ENCODE data around the gene RHBDL2. TPM values are rescaled to one million over a fixed set of nuclear protein-coding genes. Genes with fewer than 3 reads are reported as not detected.

The RHBDL2 gene
- total and polyA plus RNA-seq, 9 of the 15 experiments (the other 6 are each of a cell fraction or from before 2014, with no cell fraction given): not detected

DNA sequence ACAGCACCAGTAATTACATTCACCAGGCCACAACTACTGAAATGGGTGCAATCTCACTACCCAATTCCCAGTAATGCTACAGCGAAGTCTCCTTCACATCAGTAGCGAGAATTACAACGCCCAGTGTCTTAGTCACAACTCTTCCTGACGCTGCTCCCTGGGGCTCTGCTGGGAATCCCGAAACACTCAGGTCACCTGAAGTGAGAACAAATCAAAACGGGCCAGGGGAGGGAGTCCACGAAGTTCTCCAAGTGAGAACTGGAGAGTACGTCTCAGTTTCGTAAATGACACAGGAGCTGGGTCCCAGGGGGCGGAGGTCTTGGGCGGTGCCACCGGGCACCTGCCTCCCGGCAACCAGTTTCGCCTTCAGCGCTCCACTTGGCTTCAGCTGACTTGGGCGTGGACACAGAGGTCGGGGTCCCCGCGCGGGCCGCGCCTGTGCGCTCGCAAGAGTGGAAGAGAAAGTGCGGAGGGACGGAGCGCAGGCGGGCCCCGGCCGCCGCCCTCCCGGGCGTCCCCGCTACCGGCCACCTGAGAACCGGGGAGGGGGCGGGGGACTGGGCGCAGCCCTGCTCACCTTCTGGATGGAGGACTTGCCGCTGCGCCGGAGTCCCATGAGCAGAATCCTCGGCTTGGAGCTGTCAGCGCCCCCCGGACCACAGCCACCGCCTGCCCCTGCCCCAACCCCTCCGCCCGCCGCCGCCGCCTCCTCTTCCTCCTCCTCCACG lies 82.6 kb downstream of the RHBDL2 start (continued):
- TF ChIP-seq, protein P1, sequence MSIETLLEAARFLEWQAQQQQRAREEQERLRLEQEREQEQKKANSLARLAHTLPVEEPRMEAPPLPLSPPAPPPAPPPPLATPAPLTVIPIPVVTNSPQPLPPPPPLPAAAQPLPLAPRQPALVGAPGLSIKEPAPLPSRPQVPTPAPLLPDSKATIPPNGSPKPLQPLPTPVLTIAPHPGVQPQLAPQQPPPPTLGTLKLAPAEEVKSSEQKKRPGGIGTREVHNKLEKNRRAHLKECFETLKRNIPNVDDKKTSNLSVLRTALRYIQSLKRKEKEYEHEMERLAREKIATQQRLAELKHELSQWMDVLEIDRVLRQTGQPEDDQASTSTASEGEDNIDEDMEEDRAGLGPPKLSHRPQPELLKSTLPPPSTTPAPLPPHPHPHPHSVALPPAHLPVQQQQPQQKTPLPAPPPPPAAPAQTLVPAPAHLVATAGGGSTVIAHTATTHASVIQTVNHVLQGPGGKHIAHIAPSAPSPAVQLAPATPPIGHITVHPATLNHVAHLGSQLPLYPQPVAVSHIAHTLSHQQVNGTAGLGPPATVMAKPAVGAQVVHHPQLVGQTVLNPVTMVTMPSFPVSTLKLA (conservative IDR thresholded peaks at IDR 0.05): peak in 1 of 2 experiments; percentile 11; a peak in 1 of 4 replicates
- TF ChIP-seq, protein P2, sequence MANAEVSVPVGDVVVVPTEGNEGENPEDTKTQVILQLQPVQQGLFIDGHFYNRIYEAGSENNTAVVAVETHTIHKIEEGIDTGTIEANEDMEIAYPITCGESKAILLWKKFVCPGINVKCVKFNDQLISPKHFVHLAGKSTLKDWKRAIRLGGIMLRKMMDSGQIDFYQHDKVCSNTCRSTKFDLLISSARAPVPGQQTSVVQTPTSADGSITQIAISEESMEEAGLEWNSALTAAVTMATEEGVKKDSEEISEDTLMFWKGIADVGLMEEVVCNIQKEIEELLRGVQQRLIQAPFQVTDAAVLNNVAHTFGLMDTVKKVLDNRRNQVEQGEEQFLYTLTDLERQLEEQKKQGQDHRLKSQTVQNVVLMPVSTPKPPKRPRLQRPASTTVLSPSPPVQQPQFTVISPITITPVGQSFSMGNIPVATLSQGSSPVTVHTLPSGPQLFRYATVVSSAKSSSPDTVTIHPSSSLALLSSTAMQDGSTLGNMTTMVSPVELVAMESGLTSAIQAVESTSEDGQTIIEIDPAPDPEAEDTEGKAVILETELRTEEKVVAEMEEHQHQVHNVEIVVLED (CRISPR knock-in tag; IDR thresholded peaks at IDR 0.05): peak; percentile 29; the same call in 1 of the 2 replicates
- TF ChIP-seq, protein P3, sequence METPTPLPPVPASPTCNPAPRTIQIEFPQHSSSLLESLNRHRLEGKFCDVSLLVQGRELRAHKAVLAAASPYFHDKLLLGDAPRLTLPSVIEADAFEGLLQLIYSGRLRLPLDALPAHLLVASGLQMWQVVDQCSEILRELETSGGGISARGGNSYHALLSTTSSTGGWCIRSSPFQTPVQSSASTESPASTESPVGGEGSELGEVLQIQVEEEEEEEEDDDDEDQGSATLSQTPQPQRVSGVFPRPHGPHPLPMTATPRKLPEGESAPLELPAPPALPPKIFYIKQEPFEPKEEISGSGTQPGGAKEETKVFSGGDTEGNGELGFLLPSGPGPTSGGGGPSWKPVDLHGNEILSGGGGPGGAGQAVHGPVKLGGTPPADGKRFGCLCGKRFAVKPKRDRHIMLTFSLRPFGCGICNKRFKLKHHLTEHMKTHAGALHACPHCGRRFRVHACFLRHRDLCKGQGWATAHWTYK (CRISPR knock-in tag; IDR thresholded peaks at IDR 0.05): 0 out of 2 replicates have a peak, but pooled peaks have one; percentile 21
- TF ChIP-seq SMC3 (conservative IDR thresholded peaks at IDR 0.05; ENCODE audit: insufficient read depth, low read depth, low read length) (0 out of 2 replicates have a peak, but pooled peaks have one; percentile 4), HDAC2 (IDR thresholded peaks at IDR 0.05) (0 out of 2 replicates have a peak, but pooled peaks have one; percentile 18), ZNF12 (CRISPR knock-in tag; IDR thresholded peaks at IDR 0.05) (peak; percentile 33; the same call in 1 of the 2 replicates), U2AF2 (optimal IDR thresholded peaks at IDR 0.05; ENCODE audit: low read depth, low read length) (no peak), FOXA3 (CRISPR knock-in tag; conservative IDR thresholded peaks at IDR 0.05 in 1 of 2, IDR thresholded peaks at IDR 0.05 in 1 of 2) (peak in 1 of 2 experiments; percentile 26; a peak in 1 of 4 replicates), KDM5B (IDR thresholded peaks at IDR 0.05; ENCODE audit: insufficient replicate concordance, low read depth, low read length) (peak; percentile 3), RBBP5 (IDR thresholded peaks at IDR 0.05; ENCODE audit: borderline replicate concordance, insufficient read depth, low read length, poor library complexity, severe bottlenecking) (peak; percentile 77), NEUROD1 (IDR thresholded peaks at IDR 0.05; ENCODE audit: borderline replicate concordance, low read depth, low read length, partially characterized antibody) (peak; percentile 20), HNRNPLL (IDR thresholded peaks at IDR 0.05; ENCODE audit: low read depth, low read length, poor library complexity, severe bottlenecking) (peak; percentile 40), JUN (IDR thresholded peaks at IDR 0.05; ENCODE audit: borderline replicate concordance, low read depth, low read length) (no peak), JUN (CRISPR knock-in tag; IDR thresholded peaks at IDR 0.05; ENCODE audit: borderline replicate concordance) (peak; percentile 29; the same call in 1 of the 2 replicates), PHB (CRISPR knock-in tag; IDR thresholded peaks at IDR 0.05) (0 out of 2 replicates have a peak, but pooled peaks have one; percentile 67), KAT8 (IDR thresholded peaks at IDR 0.05; ENCODE audit: low read depth) (no peak)

Measured in K562 (cell line).